DMS53 treated with DMSO at 0.1 percent for 48 hours (cell line): Measurements from ENCODE around the gene USP21.

Source experiments
- DNase-seq: peaks from one replicate; lab custom pipeline; 2025; ENCODE audit not compliant: unreplicated experiment; lab: John Stamatoyannopoulos, UW

Gene USP21

DNA sequence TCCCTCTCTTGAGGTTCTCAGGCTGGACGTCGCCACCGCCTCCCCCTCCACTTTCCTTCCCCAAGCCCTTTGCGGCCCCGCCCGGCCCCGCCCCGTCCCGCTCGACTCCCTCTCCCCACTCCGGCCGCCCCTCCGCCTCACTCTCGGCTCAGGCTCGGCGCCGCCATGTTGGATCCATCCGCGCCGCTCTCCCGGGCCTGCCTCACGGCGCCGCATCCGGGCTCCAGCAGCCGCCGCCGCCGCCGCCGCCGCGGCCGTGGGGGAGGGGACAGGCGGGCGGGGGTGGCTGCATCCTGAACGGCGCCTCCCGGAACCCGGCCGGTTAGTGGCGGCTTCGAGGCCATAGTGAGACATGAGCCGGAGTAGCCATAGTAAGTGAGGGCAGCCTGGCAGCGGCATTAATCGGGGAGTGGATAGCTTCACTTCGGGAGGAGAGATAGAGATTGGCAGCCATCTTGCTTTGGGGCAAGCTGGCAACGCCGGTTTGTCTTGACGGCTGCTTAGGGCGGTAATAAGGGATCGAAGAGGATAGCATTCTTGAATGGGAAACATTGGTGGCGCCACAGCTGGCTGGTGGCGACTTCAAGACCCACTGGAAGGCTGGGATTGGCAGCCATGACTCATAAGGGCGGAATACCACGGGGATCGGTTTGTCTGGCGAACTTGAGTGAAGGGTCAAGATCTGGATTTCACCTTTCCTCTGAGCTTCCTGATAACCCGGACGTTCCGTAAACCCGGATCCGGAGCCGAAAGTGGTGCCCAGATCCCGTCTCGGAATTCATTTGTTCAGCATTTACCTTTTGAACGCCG is 26.7 kb upstream of the USP21 start, which contains the start of gene DEDD:
Gene DEDD, minus strand, starts transcription at position 258 of the 810 bp plus-strand sequence. CDS start 8,205 bp downstream, outside the sequence.
- peak; percentile 96 for DNase-seq

- no peak for DNase-seq
Measured at GRCh38 chr1:161133220-161133740, 26.0 kb upstream of the USP21 start.

GRCh38 chr1:161137881-161138280 is 21.4 kb upstream of the USP21 start:
- DNase-seq = no peak

GRCh38 chr1:161138431-161138830 is 20.9 kb upstream of the USP21 start:
- DNase-seq = no peak

- DNase-seq = peak; percentile 22
Measured at GRCh38 chr1:161139766-161140165, 19.5 kb upstream of the USP21 start.

DNA sequence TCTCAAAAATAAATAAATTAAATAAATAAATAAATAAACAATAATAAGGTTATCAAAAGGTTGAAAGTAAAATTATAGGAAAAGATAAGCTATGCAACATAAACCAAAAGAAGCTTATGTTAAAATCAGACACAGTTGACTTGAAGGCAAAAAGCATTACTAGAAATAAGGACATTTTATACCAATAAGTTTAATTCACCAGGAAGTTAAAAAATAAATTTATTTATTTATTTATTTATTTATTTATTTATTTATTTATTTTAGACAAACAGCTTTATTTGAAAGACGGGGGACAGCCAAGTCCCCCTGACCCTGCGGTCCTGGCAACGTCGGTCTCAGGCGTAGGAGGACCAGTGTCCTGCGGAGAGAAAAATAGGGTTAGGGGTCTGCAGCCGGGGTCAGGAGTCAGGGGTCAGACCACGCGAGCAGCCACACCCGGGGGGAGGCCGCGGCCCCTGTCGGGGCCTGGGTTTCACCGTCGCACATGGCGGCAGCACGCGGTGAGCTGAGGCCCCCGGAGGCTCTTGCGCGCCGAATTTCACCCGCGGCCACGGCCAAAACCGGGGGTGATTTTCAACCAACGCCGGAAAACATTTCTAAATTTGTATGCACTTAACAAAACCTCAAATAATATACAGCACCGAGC is 18.4 kb upstream of the USP21 start:
- no peak for DNase-seq

DNA sequence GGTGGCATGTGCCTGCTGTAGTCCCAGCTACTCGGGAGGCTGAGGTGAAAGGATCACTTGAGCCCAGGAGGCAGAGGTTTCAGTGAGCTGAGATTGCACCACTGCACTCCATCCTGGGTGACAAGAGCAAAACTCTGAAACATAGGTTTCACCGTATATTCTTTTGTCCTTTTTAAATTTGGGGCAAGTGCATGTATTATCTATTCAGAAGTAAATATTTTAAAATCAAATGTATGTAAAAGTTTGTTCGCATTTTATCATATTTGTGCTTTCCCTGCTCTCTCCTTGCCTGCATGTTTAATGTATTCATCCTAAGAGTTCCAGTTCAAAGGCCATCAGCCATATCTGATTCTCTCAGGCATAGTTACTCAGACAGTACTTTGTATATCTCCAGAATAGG is 13.5 kb upstream of the USP21 start:
- no peak for DNase-seq

DNA sequence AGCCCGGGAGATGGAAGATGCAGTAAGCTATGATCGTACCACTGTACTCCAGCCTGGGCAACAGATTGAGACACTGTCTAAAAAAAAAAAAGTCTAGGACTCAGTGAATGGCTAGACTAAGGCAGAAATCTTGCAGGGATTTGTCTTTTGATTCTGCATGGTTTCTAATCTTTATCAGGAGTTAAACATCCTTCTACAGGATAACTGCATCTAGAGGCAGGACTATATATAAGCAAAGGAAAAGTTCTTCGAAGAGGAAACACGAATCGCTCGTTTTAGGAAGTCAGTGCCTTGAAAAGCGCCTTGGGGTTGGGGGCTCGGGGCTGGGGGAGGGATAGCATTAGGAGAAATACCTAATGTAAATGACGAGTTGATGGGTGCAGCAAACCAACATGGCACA is 6.1 kb upstream of the USP21 start:
- no peak for DNase-seq

DNA sequence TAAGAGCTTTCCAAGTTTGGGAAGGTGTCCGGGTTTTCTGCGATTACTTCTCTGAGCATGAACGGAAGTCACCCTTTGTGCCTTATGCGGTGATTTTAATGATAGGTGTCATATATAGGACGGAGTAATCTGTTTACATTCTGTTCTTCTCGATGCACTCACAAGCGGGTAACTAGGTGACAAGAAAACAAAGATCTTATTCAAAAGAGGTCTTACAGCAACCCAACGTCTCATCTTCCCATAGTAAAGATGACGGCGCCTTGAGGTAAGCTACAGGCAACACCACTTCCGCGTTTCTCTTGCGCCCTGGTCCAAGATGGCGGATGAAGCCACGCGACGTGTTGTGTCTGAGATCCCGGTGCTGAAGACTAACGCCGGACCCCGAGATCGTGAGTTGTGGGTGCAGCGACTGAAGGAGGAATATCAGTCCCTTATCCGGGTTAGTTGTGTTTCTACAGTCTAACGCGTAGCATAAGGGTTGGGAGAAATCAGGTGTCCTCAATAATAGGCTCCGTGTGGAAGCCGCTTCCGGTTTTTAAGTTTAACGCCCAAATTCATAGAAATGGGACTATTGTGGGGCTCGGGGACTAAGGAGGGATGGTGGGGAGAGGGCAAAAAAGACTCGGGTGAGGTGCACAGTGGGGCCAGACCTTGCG is 5.5 kb upstream of the USP21 start, which contains the start of gene UFC1:
Gene UFC1, plus strand, starts transcription at position 297 of the 656 bp plus-strand sequence. Its CDS starts 20 bp downstream, at position 317.
- peak; percentile 77 for DNase-seq

DNA sequence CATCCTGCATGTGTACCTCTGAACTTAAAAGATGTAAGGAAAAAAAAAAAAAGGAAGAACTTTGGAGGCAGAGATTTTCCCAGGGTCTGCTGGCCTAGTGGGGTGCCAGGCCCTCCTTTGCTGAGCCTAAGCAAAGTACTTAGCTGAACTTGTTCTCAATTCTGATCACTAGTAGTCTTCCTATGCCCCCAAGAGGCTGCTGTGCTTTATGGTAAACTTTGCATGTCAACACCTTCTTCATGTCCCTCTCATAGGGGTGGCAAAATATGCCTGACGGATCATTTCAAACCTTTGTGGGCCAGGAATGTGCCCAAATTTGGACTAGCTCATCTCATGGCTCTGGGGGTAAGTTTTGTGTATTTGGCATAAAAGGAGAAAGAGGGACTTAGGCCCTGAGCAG is 1.4 kb upstream of the USP21 start:
- no peak for DNase-seq

- no peak for DNase-seq
Measured at GRCh38 chr1:161158316-161159010, 837 bp upstream of the USP21 start.

GRCh38 chr1:161159913-161160243 is 578 bp downstream of the USP21 start:
- DNase-seq = no peak

GRCh38 chr1:161160671-161161145 is 1.4 kb downstream of the USP21 start:
- no peak for DNase-seq

DNA sequence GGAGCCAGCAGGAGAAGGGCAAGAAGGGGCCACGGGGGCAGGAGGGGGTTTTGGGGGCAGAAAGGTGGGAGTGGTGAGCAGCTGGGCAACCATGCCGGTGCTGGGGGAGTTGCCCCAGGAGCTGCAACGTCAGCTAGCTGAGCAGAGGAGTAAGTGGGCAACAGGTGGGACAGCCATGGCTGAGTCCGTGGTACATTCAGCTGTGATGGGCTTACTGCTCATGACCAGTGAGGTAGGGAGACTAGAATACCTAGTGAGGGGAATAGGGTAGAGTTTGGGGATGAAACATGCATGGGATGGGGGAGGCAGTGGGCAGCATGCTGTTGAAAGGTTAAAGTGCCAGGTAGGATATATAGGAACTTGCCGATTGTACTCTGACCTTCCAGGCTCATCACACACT is 2.4 kb downstream of the USP21 start:
- DNase-seq = no peak

DNA sequence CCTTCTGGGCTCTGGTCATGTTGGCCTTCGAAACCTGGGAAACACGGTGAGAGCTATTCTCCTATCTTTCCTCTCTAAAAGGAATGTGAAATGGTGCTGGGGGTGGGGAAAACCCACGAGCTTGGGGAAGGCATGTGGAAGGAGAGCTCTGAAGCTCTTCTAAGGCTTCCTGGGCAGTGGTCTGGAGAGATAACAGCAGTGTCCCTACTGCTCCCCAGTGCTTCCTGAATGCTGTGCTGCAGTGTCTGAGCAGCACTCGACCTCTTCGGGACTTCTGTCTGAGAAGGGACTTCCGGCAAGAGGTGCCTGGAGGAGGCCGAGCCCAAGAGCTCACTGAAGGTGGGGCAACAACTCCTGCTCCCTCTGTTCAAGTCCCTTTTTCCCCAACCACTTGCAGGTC is 2.8 kb downstream of the USP21 start:
- DNase-seq = no peak

DNA sequence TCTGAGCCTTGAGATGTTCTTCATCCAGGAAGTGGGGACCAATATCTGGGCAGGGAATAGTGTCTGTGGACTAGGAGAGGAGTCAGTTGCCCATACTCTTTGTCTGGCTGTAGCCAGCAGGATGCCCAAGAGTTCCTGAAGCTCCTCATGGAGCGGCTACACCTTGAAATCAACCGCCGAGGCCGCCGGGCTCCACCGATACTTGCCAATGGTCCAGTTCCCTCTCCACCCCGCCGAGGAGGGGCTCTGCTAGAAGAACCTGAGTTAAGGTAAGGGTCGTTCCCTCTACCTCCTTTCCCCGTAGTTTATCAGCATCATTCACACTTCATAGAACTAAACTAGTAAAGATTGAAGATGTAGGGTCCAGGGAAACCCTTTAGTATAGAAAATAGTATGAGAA is 3.5 kb downstream of the USP21 start:
- no peak for DNase-seq

- no peak for DNase-seq
Measured at GRCh38 chr1:161163793-161164192, 4.5 kb downstream of the USP21 start.

- no peak for DNase-seq
Measured at GRCh38 chr1:161164901-161165610, 5.8 kb downstream of the USP21 start.

GRCh38 chr1:161165742-161166668 is 6.7 kb downstream of the USP21 start, which contains the start of gene PPOX:
TSS of gene PPOX (plus strand) at chr1:161166426. CDS start at chr1:161166848, 422 bp downstream.
- peak; percentile 98 for DNase-seq
